ENCODE data around the gene EIF4E.

DNA sequence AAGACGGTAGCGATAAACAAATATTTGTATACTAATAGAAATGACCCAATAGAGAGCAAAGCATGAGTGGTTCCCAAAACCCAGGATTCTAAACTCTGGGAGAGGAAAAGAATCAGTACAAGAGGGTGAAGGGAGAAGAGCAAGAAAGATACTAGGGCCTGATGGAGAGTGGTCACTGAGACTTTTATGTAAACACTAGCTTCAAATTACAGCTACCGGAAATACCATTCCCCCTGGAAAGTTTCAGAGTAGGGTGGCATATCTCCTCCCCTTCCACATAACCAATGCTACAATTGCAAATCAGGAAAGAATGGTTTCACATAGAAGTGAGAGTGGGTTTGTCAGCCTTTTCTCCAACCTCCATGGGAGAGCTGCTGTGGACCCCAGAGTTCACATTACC is 77.1 kb downstream of the EIF4E start:
- TF ChIP-seq, protein P1, sequence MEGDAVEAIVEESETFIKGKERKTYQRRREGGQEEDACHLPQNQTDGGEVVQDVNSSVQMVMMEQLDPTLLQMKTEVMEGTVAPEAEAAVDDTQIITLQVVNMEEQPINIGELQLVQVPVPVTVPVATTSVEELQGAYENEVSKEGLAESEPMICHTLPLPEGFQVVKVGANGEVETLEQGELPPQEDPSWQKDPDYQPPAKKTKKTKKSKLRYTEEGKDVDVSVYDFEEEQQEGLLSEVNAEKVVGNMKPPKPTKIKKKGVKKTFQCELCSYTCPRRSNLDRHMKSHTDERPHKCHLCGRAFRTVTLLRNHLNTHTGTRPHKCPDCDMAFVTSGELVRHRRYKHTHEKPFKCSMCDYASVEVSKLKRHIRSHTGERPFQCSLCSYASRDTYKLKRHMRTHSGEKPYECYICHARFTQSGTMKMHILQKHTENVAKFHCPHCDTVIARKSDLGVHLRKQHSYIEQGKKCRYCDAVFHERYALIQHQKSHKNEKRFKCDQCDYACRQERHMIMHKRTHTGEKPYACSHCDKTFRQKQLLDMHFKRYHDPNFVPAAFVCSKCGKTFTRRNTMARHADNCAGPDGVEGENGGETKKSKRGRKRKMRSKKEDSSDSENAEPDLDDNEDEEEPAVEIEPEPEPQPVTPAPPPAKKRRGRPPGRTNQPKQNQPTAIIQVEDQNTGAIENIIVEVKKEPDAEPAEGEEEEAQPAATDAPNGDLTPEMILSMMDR (IDR thresholded peaks at IDR 0.05), result no peak
- TF ChIP-seq POLR2A (IDR thresholded peaks at IDR 0.05) (no peak), POLR2AphosphoS5 (IDR thresholded peaks at IDR 0.05) (no peak)
